ENCODE measurements around the gene BAZ2A. TPM values are rescaled to one million over a fixed set of nuclear protein-coding genes. Genes with fewer than 3 reads are reported as not detected.

Gene BAZ2A
- total RNA-seq, 1 donor from 2014 or later: 196 TPM

DNA sequence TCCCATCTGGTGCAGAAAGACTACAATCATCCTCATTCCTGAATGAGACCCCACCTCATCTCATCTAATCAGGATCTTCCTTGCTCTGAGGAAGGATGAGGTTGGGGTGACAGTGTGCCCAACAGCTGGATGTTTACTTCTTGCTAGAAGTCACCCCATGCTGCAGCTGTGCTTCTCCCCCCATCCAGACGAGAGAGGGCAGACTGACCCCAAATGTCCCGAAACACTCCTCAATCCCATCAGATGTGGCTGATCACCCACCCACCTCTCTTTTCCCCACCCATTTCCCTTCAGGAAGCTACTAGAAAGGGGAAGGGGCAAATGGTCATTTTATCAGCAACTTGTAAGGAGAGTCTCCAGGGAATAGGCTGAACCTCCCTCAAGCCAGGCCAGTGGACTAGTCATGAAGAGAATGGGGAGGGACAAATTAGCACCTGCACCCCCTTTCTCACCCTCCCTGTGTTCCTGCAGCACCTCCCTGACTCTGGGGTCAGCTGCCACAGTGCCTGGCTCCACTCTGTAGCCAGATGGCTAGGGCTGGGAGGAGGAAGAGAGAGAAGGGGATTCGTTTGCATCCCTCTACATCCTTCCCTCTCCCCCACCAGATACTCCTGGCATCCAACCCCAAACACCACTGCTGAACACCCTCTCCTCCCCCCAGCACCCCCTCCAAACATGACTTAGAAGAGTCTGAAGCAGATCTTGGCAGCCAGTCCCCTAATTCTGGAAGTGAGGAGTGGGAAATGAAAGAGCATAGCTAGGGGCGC lies 2.8 kb upstream of the BAZ2A start:
- DNase-seq: peak; percentile 41
- TF ChIP-seq, protein P1, sequence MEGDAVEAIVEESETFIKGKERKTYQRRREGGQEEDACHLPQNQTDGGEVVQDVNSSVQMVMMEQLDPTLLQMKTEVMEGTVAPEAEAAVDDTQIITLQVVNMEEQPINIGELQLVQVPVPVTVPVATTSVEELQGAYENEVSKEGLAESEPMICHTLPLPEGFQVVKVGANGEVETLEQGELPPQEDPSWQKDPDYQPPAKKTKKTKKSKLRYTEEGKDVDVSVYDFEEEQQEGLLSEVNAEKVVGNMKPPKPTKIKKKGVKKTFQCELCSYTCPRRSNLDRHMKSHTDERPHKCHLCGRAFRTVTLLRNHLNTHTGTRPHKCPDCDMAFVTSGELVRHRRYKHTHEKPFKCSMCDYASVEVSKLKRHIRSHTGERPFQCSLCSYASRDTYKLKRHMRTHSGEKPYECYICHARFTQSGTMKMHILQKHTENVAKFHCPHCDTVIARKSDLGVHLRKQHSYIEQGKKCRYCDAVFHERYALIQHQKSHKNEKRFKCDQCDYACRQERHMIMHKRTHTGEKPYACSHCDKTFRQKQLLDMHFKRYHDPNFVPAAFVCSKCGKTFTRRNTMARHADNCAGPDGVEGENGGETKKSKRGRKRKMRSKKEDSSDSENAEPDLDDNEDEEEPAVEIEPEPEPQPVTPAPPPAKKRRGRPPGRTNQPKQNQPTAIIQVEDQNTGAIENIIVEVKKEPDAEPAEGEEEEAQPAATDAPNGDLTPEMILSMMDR (IDR thresholded peaks at IDR 0.05; ENCODE audit: partially characterized antibody, unreplicated experiment): no peak
- peaks cover 39% of the 10 kb centered on the region for H3K4me1 Mint-ChIP-seq (ENCODE audit: low read depth, unreplicated experiment)
- peak overlapping the region; percentile 95 for H3K27ac Mint-ChIP-seq (ENCODE audit: unreplicated experiment)
- H3K9me3 Mint-ChIP-seq (ENCODE audit: unreplicated experiment): peaks cover 14% of the 10 kb centered on the region
- H3K27me3 Mint-ChIP-seq (ENCODE audit: unreplicated experiment): peaks cover 25% of the 10 kb centered on the region
- H3K4me3 Mint-ChIP-seq (ENCODE audit: unreplicated experiment): peak overlapping the region; percentile 98
- no peaks in the 10 kb centered on the region for H3K36me3 Mint-ChIP-seq (ENCODE audit: unreplicated experiment)

DNA sequence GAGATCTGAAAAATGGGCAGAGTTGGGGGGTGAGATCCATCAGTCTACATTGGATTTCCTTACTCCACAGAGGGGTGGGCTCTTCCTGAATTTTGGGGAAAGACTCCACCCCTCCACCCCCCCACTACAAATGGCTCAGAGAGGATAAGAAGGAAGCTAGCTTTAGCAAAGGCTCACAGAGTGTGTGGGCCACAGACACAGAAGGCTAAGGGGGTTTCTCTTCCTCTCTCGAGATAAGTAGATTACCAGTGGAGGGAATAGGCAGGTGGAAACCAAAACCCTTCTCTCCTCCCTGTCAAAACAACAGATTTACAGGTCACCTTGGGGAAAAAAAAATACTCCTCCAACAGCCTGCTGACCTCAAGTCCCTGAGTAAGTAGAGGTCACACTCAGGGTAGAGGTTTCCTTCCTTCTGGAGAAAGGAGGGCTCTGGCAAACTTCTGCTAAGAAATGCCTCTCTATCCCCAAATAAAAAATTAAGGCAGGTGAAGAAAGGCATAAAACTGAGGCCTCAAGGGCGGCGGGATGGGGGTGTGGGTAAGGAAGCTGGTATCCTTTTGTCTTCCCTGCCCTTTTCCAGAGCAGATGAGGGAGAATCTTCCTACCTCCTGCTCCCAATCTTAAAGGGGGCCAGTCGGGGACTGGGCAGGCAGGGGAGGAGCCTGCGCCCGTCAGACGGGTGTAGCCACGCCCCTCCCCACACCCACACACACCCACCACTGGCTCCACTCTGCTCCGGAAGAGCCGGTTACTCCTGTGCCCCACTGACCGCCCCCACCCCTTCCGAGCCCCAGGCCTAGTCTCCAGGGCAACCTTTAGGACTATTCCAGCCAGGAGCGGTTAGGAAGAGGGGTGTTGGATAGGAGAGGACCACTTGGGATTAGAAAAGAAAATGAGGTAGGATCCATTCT lies 1.9 kb upstream of the BAZ2A start:
- Mint-ChIP-seq H3K36me3 (ENCODE audit: unreplicated experiment) (no peaks in the 10 kb centered on the region), H3K27ac (ENCODE audit: unreplicated experiment) (peak overlapping the region; percentile 95), H3K4me3 (ENCODE audit: unreplicated experiment) (peak overlapping the region; percentile 98), H3K27me3 (ENCODE audit: unreplicated experiment) (peaks cover 25% of the 10 kb centered on the region), H3K9me3 (ENCODE audit: unreplicated experiment) (peaks cover 13% of the 10 kb centered on the region), H3K4me1 (ENCODE audit: low read depth, unreplicated experiment) (peaks cover 30% of the 10 kb centered on the region)
- TF ChIP-seq, protein P1 (IDR thresholded peaks at IDR 0.05; ENCODE audit: partially characterized antibody, unreplicated experiment): no peak
- DNase-seq: peak; percentile 67

DNA sequence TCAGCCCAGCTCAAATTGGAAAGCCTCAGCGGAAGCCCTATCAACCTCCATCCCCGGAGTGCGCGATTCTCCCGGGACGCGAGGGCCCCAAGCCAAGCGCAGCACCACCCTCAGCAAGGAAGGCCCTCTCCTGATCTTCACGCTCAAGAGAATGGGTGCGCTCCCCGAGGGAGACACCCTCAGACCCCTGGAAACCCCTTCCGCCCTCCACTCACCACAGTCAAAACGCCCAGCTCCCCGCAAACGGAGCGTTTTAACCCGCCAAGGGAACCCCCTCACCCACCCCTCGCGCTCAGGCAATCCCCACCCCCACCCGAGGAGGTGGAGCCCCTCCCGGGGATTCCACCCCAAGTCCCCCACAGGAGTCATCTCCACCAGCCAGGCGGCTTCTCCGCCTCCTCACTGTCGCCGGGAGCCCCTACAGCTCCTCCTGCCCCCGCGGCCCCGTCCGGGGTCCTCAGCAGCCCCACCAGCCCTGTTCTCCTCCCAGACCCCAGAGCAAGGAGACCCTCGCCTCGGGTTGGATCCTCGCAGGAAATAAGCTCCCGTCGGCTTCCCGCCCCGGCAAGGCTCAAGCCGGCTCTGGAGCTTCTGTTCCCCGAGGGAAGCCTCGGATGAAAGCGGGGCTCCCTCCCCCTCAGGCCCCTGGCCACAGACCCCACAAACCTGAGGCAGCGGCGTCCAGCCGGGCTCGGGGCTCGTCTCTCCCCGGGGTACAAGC lies 507 bp downstream of the BAZ2A start:
- TF ChIP-seq, protein P1 (IDR thresholded peaks at IDR 0.05; ENCODE audit: partially characterized antibody, unreplicated experiment): no peak
- DNase-seq: peak; percentile 40
- Mint-ChIP-seq H3K36me3 (ENCODE audit: unreplicated experiment) (no peaks in the 10 kb centered on the region), H3K4me3 (ENCODE audit: unreplicated experiment) (peak overlapping the region; percentile 87), H3K27me3 (ENCODE audit: unreplicated experiment) (peaks cover 21% of the 10 kb centered on the region), H3K27ac (ENCODE audit: unreplicated experiment) (peak overlapping the region; percentile 94), H3K4me1 (ENCODE audit: low read depth, unreplicated experiment) (peaks cover 33% of the 10 kb centered on the region), H3K9me3 (ENCODE audit: unreplicated experiment) (peaks cover 10% of the 10 kb centered on the region)

DNA sequence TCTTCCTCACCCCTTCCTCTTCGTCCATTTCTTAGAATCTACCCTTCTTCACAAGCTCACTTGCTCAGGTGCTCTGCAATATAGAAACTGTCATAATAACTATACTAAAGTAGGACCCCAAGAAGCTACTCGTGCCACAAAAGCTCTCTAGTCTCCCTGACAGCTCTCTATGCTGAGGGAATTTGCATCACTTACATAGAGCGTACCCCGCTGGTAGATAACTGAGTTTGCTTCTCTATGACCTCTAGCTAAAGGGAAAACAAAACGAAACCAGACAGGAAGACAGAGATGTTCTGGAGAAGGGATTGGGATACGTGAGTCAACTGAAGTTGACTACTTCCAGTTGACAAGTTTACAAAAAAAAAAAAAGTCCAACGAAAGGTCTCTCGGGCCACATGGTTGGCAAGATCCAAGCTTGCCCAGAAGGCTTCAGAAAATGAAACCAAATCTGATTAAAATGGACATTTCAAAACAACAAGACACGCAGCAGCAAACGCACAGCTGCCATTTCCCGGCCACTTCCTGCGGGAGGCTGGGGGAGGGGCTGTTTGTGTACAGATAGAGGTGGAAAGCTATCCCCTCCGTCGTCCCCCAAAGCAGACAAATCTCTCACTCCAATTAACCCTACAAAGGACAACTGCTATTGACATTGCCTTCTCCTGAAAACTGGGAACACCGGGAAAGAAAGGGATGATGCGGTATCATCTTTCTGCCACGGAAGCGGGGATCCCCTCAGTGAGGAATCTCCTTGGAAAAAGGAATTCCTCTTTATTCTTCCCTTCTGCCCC lies 1.3 kb downstream of the BAZ2A start:
- H3K27me3 Mint-ChIP-seq (ENCODE audit: unreplicated experiment): peaks cover 14% of the 10 kb centered on the region
- H3K4me1 Mint-ChIP-seq (ENCODE audit: low read depth, unreplicated experiment): peaks cover 35% of the 10 kb centered on the region
- H3K9me3 Mint-ChIP-seq (ENCODE audit: unreplicated experiment): peaks cover 6% of the 10 kb centered on the region
- DNase-seq: peak; percentile 76
- H3K36me3 Mint-ChIP-seq (ENCODE audit: unreplicated experiment): no peaks in the 10 kb centered on the region
- peak overlapping the region; percentile 94 for H3K27ac Mint-ChIP-seq (ENCODE audit: unreplicated experiment)
- TF ChIP-seq, protein P1 (IDR thresholded peaks at IDR 0.05; ENCODE audit: partially characterized antibody, unreplicated experiment): no peak
- peak overlapping the region; percentile 87 for H3K4me3 Mint-ChIP-seq (ENCODE audit: unreplicated experiment)
